IMR-90 (cell line): ENCODE results near the gene SDCCAG8. TPM values are rescaled to one million over a fixed set of nuclear protein-coding genes. Genes with fewer than 3 reads are reported as not detected.

Source experiments
- ATAC-seq: fragments of 200-7000 bp; cut with Tn5 transposase; 2 replicates; pipeline ENCODE4 v1.9.1; 2020; ENCODE audit warnings: low read depth, mild to moderate bottlenecking, moderate library complexity
- BruUV-seq: library from RNA; stranded (reverse); fragments of 400-500 nt; replicated peaks from 2 replicates; lab custom pipeline; 2021; lab: Mats Ljungman, UMichigan
- CTCF ChIA-PET: fragments of 300-600 bp; formaldehyde crosslinking; extraction: SDS; loops from one replicate; lab custom pipeline; 2021; ENCODE audit warnings: antibody characterized with exemption; lab: Yijun Ruan, JAX
- POLR2A ChIA-PET: fragments of 300-600 bp; sonication (Branson Sonifier 250); formaldehyde crosslinking; loops from one replicate; lab custom pipeline; 2022; ENCODE audit warnings: antibody characterized with exemption; ENCODE audit not compliant: unreplicated experiment; lab: Charles Lee
- DNase-seq: peaks from one replicate; pipeline ENCODE4 v3.0.0; 2013
- H2AFZ ChIP-seq: replicated peaks from 2 replicates; pipeline ENCODE3; 2013; ENCODE audit warnings: low read length, mild to moderate bottlenecking; ENCODE audit not compliant: poor library complexity
- H2AK5ac ChIP-seq: 2 replicates; pipeline ENCODE4 v1.6.1; 2013; ENCODE audit warnings: low read depth, low read length, inconsistent platforms
- H2AK9ac ChIP-seq: replicated peaks from 2 replicates; pipeline ENCODE3; 2013; ENCODE audit warnings: mild to moderate bottlenecking, low read depth, low read length, moderate library complexity; ENCODE audit not compliant: poor library complexity
- H2BK120ac ChIP-seq: 2 replicates; pipeline ENCODE4 v1.6.1; 2013; ENCODE audit warnings: low read depth, low read length, inconsistent platforms
- H2BK15ac ChIP-seq: 3 replicates; pipeline ENCODE4 v1.6.1; 2013; ENCODE audit warnings: low read depth, low read length, inconsistent platforms
- H2BK20ac ChIP-seq: 2 replicates; pipeline ENCODE4 v1.6.1; 2013; ENCODE audit warnings: low read depth, mild to moderate bottlenecking, inconsistent platforms, low read length, moderate library complexity
- H2BK5ac ChIP-seq: 2 replicates; pipeline ENCODE4 v1.6.1; 2013; ENCODE audit warnings: mild to moderate bottlenecking, low read depth, low read length, inconsistent platforms; ENCODE audit not compliant: poor library complexity, severe bottlenecking
- H3K14ac ChIP-seq: replicated peaks from 2 replicates; pipeline ENCODE4 v1.6.1; 2013; ENCODE audit warnings: low read depth, low read length, inconsistent platforms
- H3K18ac ChIP-seq: 2 replicates; pipeline ENCODE4 v1.6.1; 2013; ENCODE audit warnings: low read depth, low read length, control low read depth
- H3K23ac ChIP-seq: 2 replicates; pipeline ENCODE4 v1.6.1; 2013; ENCODE audit warnings: low read depth, low read length, inconsistent platforms
- H3K27ac ChIP-seq: 2 replicates; pipeline ENCODE4 v1.5.1; 2013; ENCODE audit warnings: mild to moderate bottlenecking, control low read depth, low read length; ENCODE audit not compliant: insufficient read depth
- H3K27me3 ChIP-seq: 2 replicates; pipeline ENCODE4 v1.6.1; 2013; ENCODE audit warnings: low read length; ENCODE audit not compliant: control insufficient read depth, insufficient read depth
- H3K36me3 ChIP-seq: 2 replicates; pipeline ENCODE4 v1.6.1; 2013; ENCODE audit warnings: low read length, mixed read lengths; ENCODE audit not compliant: control insufficient read depth, insufficient read depth
- H3K4ac ChIP-seq: 2 replicates; pipeline ENCODE4 v1.6.1; 2013; ENCODE audit warnings: low read depth, low read length, inconsistent platforms
- H3K4me1 ChIP-seq: 2 replicates; pipeline ENCODE4 v1.6.1; 2013; ENCODE audit warnings: low read length, mixed read lengths; ENCODE audit not compliant: control insufficient read depth, insufficient read depth
- H3K4me2 ChIP-seq: 2 replicates; pipeline ENCODE4 v1.6.1; 2013; ENCODE audit warnings: low read depth, mild to moderate bottlenecking, control low read depth, low read length, moderate library complexity
- H3K4me3 ChIP-seq: 2 replicates; pipeline ENCODE4 v1.5.1; 2013; ENCODE audit warnings: low read depth, mild to moderate bottlenecking, control low read depth, low read length, moderate library complexity; ENCODE audit not compliant: insufficient read depth
- H3K56ac ChIP-seq: 2 replicates; pipeline ENCODE4 v1.6.1; 2013; ENCODE audit warnings: low read length, inconsistent platforms; ENCODE audit not compliant: insufficient read depth; ENCODE audit errors: extremely low read depth
- H3K79me1 ChIP-seq, 2 experiments: 2 replicates each; pipeline ENCODE4 v1.6.1; 2013; ENCODE audit warnings: low read length in 2 of 2, inconsistent platforms in 1 of 2, low read depth in 1 of 2
- H3K9ac ChIP-seq: 2 replicates; pipeline ENCODE4 v1.6.1; 2013; ENCODE audit warnings: low read depth, low read length, control low read depth
- H3K9me1 ChIP-seq: 2 replicates; pipeline ENCODE4 v1.6.1; 2013; ENCODE audit warnings: low read length, inconsistent platforms; ENCODE audit not compliant: insufficient read depth
- H3K9me3 ChIP-seq: 2 replicates; pipeline ENCODE4 v1.6.1; 2013; ENCODE audit warnings: low read length; ENCODE audit not compliant: control insufficient read depth, insufficient read depth
- H4K20me1 ChIP-seq: 2 replicates; pipeline ENCODE4 v1.6.1; 2013; ENCODE audit warnings: low read length, inconsistent platforms; ENCODE audit not compliant: insufficient read depth
- H4K5ac ChIP-seq: 2 replicates; pipeline ENCODE4 v1.6.1; 2013; ENCODE audit warnings: mild to moderate bottlenecking, low read depth, low read length, control low read depth
- H4K8ac ChIP-seq, 2 experiments: 2 replicates each; pipeline ENCODE4 v1.6.1; 2013; ENCODE audit warnings: low read depth in 2 of 2, low read length in 2 of 2, control low read depth in 1 of 2, inconsistent platforms in 1 of 2
- H4K91ac ChIP-seq: 2 replicates; pipeline ENCODE4 v1.6.1; 2013; ENCODE audit warnings: low read depth, low read length, inconsistent platforms; ENCODE audit not compliant: insufficient read depth
- BHLHE40 ChIP-seq: fragments of 150-350 bp; IDR thresholded peaks from 2 replicates; pipeline ENCODE4 v1.6.1; 2016; ENCODE audit warnings: mild to moderate bottlenecking, low read depth, low read length
- CEBPB ChIP-seq: IDR thresholded peaks from 2 replicates; pipeline ENCODE4 v1.6.1; 2012; ENCODE audit warnings: low read depth, low read length, improper control_type of control experiment
- CHD1 ChIP-seq: IDR thresholded peaks from 2 replicates; pipeline ENCODE4 v1.6.1; 2012; ENCODE audit warnings: low read depth, low read length, improper control_type of control experiment
- FOS ChIP-seq: fragments of 150-350 bp; IDR thresholded peaks from 2 replicates; pipeline ENCODE4 v1.6.1; 2016; ENCODE audit warnings: low read depth, low read length
- MAFK ChIP-seq: IDR thresholded peaks from 2 replicates; pipeline ENCODE4 v1.6.1; 2012; ENCODE audit warnings: low read depth, low read length, improper control_type of control experiment
- NFE2L2 ChIP-seq: fragments of 150-350 bp; IDR thresholded peaks from 2 replicates; pipeline ENCODE4 v1.6.1; 2016; ENCODE audit warnings: low read depth, mild to moderate bottlenecking, low read length
- RFX5 ChIP-seq: IDR thresholded peaks from 2 replicates; pipeline ENCODE4 v1.8.0; 2012; ENCODE audit warnings: low read depth, mild to moderate bottlenecking, low read length, moderate library complexity
- WGBS, 2 experiments: methylation state at CpG; one replicate each; pipeline versions ENCODE4 v1.1.5 to v1.1.7; 2013; ENCODE audit warnings: missing lambda C conversion rate in 2 of 2; ENCODE audit not compliant: insufficient read length in 1 of 2; ENCODE audit errors: extremely low coverage in 2 of 2; 5-methylcytosine and 5-hydroxymethylcytosine counted together
- dilution Hi-C: fragments of 300-500 bp; cut with HindIII; formaldehyde crosslinking; loops from one replicate; pipeline ENCODE4 v1.14.3; 2018; ENCODE audit warnings: low sequenced_read_pairs; ENCODE audit not compliant: unreplicated experiment
- in situ Hi-C: fragments of 300-500 bp; cut with MboI; formaldehyde crosslinking; loops from 3 replicates; pipeline ENCODE4 v1.14.3; 2019; ENCODE audit warnings: low sequenced_read_pairs, inconsistent platforms, mixed read lengths
- intact Hi-C: fragments of 100-400 bp; cut with micrococcal nuclease; formaldehyde crosslinking; loops from 2 replicates; pipeline ENCODE4 v1.10.0; 2022
- polyA plus RNA-seq, 3 experiments: library from polyadenylated mRNA; depleted of rRNA; stranded (reverse); fragments of >200 nt; gene quantifications; 2 replicates each; pipeline ENCODE4 v1.2.3, GENCODE V29; 2012; ENCODE audit warnings: low replicate concordance in 1 of 3
- total RNA-seq: library from RNA; depleted of rRNA; stranded (reverse); fragments of >200 nt; gene quantifications from 2 replicates; pipeline ENCODE4 v1.2.3, GENCODE V29; 2012
- TF ChIP-seq, protein P1 (sequence below): conservative IDR thresholded peaks from 2 replicates; pipeline ENCODE4 v1.5.1; 2012; ENCODE audit warnings: mild to moderate bottlenecking, low read depth, low read length, improper control_type of control experiment
- TF ChIP-seq, protein P2 (sequence below): fragments of 150-350 bp; IDR thresholded peaks from 2 replicates; pipeline ENCODE4 v1.6.1; 2016; ENCODE audit warnings: low read depth, mild to moderate bottlenecking, low read length, moderate library complexity, borderline replicate concordance
- TF ChIP-seq, protein P3 (sequence below): fragments of 150-350 bp; IDR thresholded peaks from 2 replicates; pipeline ENCODE4 v1.6.1; 2017; ENCODE audit warnings: mild to moderate bottlenecking, antibody characterized with exemption, low read length, low read depth

SDCCAG8 gene
- total and polyA plus RNA-seq, 2 of the 4 experiments (the other 2 are of a cell fraction): 25.2 to 46.8 TPM

DNA sequence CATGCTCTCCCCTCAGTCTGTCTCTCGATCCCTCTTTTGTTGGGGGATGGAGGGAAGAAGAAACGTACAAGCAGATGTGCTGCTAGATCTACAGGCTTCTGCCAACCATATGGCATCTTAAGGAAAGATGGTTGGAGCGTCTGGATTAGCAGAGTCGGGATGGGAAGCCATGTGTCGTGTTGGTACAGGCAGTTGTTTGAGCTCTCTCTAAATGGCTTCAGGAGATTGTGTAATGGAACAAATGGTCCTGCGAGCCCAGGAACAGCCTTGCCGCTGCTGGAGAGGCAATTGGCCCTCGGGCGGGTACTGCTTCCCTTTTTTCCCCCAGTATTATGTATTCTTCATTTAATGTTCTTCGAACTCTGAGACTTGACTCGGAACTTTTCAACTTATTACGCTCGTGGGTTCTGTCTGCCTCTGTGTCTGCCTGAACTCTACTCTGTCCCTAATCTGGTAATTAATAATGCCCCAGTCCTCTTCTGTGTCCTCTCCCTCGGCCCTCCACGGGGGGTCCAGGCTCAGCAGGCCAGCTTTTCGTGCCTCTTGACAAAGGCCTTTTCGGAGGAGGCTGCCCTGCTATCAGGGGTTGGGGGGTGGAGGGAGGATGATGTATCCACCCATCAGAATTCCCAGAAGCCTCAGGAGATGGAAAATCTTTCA, 215.3 kb downstream of the SDCCAG8 start:
- 78% methylated on average over 4 of the region's 17 CpGs; no CpG with 5 or more reads in 1 of the 2 experiments for WGBS, 2 experiments
- Histone ChIP-seq H2AFZ (no peak overlapping the region), H2BK20ac (no peak overlapping the region), H3K9ac (no peak overlapping the region), H2AK5ac (no peak overlapping the region), H3K79me1 (peaks cover 0 to 5% of the 10 kb centered on the region in 2 experiments; a peak in 1 of 4 replicates), H3K36me3 (0 out of 2 replicates have a peak, but pooled peaks cover 2% of the 10 kb centered on the region), H4K20me1 (no peaks in the 10 kb centered on the region), H2AK9ac (no peak overlapping the region), H3K56ac (no peak overlapping the region), H3K14ac (no peak overlapping the region), H4K91ac (no peak overlapping the region), H2BK15ac (no peak overlapping the region), H3K4me1 (peaks cover 11% of the 10 kb centered on the region), H3K4me2 (no peak overlapping the region), H2BK5ac (no peak overlapping the region), H3K27ac (no peak overlapping the region), H3K23ac (no peak overlapping the region), H3K9me1 (no peaks in the 10 kb centered on the region; the same call in 1 of the 2 replicates), H3K4me3 (no peak overlapping the region), H3K4ac (no peak overlapping the region), H3K27me3 (no peaks in the 10 kb centered on the region), H4K8ac (no peak overlapping the region), H4K5ac (no peak overlapping the region), H3K9me3 (no peaks in the 10 kb centered on the region), H2BK120ac (no peak overlapping the region; the same call in 1 of the 2 replicates), H3K18ac (no peak overlapping the region)
- dilution Hi-C loops (no loop called here), in situ Hi-C loops (no loop called here), intact Hi-C loops (loop anchor here (5.0 to 10.0 kb wide), 2 partner anchors 276 to 574 kb away; no protein-coding TSS in a partner anchor)
- DNase-seq (no peak), ATAC-seq (no peak)
- no TSS peak for BruUV-seq
- ChIA-PET POLR2A (no interaction called here), CTCF (interaction anchor here (0.6 kb wide), 1 partner anchor 351 kb away, joined by 3 read pairs; no protein-coding TSS in a partner anchor)
- TF ChIP-seq BHLHE40 (no peak), MAFK (no peak), CHD1 (no peak), RFX5 (no peak), FOS (no peak), NFE2L2 (no peak), CEBPB (no peak)
- TF ChIP-seq, protein P1, sequence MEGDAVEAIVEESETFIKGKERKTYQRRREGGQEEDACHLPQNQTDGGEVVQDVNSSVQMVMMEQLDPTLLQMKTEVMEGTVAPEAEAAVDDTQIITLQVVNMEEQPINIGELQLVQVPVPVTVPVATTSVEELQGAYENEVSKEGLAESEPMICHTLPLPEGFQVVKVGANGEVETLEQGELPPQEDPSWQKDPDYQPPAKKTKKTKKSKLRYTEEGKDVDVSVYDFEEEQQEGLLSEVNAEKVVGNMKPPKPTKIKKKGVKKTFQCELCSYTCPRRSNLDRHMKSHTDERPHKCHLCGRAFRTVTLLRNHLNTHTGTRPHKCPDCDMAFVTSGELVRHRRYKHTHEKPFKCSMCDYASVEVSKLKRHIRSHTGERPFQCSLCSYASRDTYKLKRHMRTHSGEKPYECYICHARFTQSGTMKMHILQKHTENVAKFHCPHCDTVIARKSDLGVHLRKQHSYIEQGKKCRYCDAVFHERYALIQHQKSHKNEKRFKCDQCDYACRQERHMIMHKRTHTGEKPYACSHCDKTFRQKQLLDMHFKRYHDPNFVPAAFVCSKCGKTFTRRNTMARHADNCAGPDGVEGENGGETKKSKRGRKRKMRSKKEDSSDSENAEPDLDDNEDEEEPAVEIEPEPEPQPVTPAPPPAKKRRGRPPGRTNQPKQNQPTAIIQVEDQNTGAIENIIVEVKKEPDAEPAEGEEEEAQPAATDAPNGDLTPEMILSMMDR: no peak
- TF ChIP-seq, protein P2, sequence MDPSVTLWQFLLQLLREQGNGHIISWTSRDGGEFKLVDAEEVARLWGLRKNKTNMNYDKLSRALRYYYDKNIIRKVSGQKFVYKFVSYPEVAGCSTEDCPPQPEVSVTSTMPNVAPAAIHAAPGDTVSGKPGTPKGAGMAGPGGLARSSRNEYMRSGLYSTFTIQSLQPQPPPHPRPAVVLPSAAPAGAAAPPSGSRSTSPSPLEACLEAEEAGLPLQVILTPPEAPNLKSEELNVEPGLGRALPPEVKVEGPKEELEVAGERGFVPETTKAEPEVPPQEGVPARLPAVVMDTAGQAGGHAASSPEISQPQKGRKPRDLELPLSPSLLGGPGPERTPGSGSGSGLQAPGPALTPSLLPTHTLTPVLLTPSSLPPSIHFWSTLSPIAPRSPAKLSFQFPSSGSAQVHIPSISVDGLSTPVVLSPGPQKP: no peak
- TF ChIP-seq, protein P3, sequence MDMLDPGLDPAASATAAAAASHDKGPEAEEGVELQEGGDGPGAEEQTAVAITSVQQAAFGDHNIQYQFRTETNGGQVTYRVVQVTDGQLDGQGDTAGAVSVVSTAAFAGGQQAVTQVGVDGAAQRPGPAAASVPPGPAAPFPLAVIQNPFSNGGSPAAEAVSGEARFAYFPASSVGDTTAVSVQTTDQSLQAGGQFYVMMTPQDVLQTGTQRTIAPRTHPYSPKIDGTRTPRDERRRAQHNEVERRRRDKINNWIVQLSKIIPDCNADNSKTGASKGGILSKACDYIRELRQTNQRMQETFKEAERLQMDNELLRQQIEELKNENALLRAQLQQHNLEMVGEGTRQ: no peak
